DMS153 (cell line): Measurements from ENCODE around the gene SEMA7A.
A peak's percentile ranks its signal among the peaks of the same experiment; 100 is the strongest.
"Not testable (repeated sequence)": the region's sequence is repeated elsewhere in the genome, so short reads cannot be mapped to it uniquely, and the experiment has no call there.

Experiments
- DNase-seq: peaks from one replicate; lab custom pipeline; 2025; lab: John Stamatoyannopoulos, UW

SEMA7A gene

GRCh38 chr15:74433592-74434262 is at the start of gene SEMA7A:
SEMA7A (minus strand) TSS chr15:74433958; CDS start chr15:74433918, 40 bp downstream.
- peak; percentile 5 for DNase-seq

GRCh38 chr15:74482661-74483060 is 48.9 kb upstream of the SEMA7A start:
- DNase-seq, result no peak

- not testable (repeated sequence) for DNase-seq
Observed at GRCh38 chr15:74480364-74480763, 46.6 kb upstream of the SEMA7A start.

GRCh38 chr15:74471621-74472020 is 37.9 kb upstream of the SEMA7A start:
- not testable (repeated sequence) for DNase-seq

GRCh38 chr15:74470631-74471395 is 37.1 kb upstream of the SEMA7A start:
- no peak for DNase-seq

- DNase-seq, result no peak
Observed at GRCh38 chr15:74468341-74469032, 34.7 kb upstream of the SEMA7A start.

GRCh38 chr15:74466570-74466969 is 32.8 kb upstream of the SEMA7A start:
- DNase-seq, result no peak

- no peak for DNase-seq
Observed at GRCh38 chr15:74464897-74465296, 31.1 kb upstream of the SEMA7A start.

GRCh38 chr15:74464216-74464615 is 30.5 kb upstream of the SEMA7A start:
- DNase-seq, result no peak

- DNase-seq, result no peak
Observed at GRCh38 chr15:74463634-74464033, 29.9 kb upstream of the SEMA7A start.

GRCh38 chr15:74461847-74462511 is 28.2 kb upstream of the SEMA7A start:
- no peak for DNase-seq

GRCh38 chr15:74460871-74461846 is 27.4 kb upstream of the SEMA7A start, which contains the start of gene UBL7:
UBL7 (minus strand) TSS chr15:74461160; CDS start chr15:74458867, 2,293 bp downstream.
- DNase-seq, result peak; percentile 87

GRCh38 chr15:74460298-74460697 is 26.5 kb upstream of the SEMA7A start:
- no peak for DNase-seq

- DNase-seq, result not testable (repeated sequence)
Observed at GRCh38 chr15:74459798-74460197, 26.0 kb upstream of the SEMA7A start.

- DNase-seq, result no peak
Observed at GRCh38 chr15:74458473-74458872, 24.7 kb upstream of the SEMA7A start.

- DNase-seq, result not testable (repeated sequence)
Observed at GRCh38 chr15:74457036-74457435, 23.3 kb upstream of the SEMA7A start.

- DNase-seq, result no peak
Observed at GRCh38 chr15:74454764-74455500, 21.2 kb upstream of the SEMA7A start.

- no peak for DNase-seq
Observed at GRCh38 chr15:74453925-74454763, 20.4 kb upstream of the SEMA7A start.
